OCI-LY1 (cell line): ENCODE results near the gene GLDC.

Experiments used
- H2AFZ ChIP-seq: fragments of 200-600 bp; sonication (generic), shearing (Covaris generic); 2 replicates; pipeline ENCODE4 v1.6.0; 2014; ENCODE audit warnings: antibody characterized with exemption, mild to moderate bottlenecking, low read length
- H3F3A ChIP-seq: fragments of 200-600 bp; sonication (generic), shearing (Covaris generic); 2 replicates; pipeline ENCODE4 v1.6.0; 2014; ENCODE audit warnings: mild to moderate bottlenecking, antibody characterized with exemption, low read length, moderate library complexity; ENCODE audit not compliant: insufficient read depth
- H3K27ac ChIP-seq: fragments of 200-600 bp; sonication (generic); 2 replicates; pipeline ENCODE4 v1.5.1; 2014; ENCODE audit warnings: low read length, mixed run types, mild to moderate bottlenecking, low read depth; ENCODE audit not compliant: poor library complexity, severe bottlenecking
- H3K27me3 ChIP-seq: fragments of 200-600 bp; sonication (generic); 2 replicates; pipeline ENCODE4 v1.6.0; 2014; ENCODE audit warnings: antibody characterized with exemption, mild to moderate bottlenecking, low read length, moderate library complexity; ENCODE audit not compliant: insufficient read depth
- H3K36me3 ChIP-seq: fragments of 200-600 bp; sonication (generic); 2 replicates; pipeline ENCODE4 v1.6.1; 2014; ENCODE audit warnings: mild to moderate bottlenecking, antibody characterized with exemption, low read length, moderate library complexity, mixed read lengths; ENCODE audit not compliant: insufficient read depth
- H3K4me1 ChIP-seq: fragments of 200-600 bp; sonication (generic); 2 replicates; pipeline ENCODE4 v1.5.1; 2014; ENCODE audit warnings: mild to moderate bottlenecking, low read length, moderate library complexity; ENCODE audit not compliant: insufficient read depth, severe bottlenecking
- H3K4me2 ChIP-seq: fragments of 200-600 bp; sonication (generic), shearing (Covaris generic); 2 replicates; pipeline ENCODE4 v1.6.1; 2014; ENCODE audit warnings: low read length
- H3K4me3 ChIP-seq: fragments of 200-600 bp; sonication (generic); 2 replicates; pipeline ENCODE4 v1.5.1; 2014; ENCODE audit warnings: low read length, low read depth, mild to moderate bottlenecking, mixed read lengths; ENCODE audit not compliant: poor library complexity, severe bottlenecking
- H3K79me2 ChIP-seq: fragments of 200-600 bp; shearing (Covaris generic); 2 replicates; pipeline ENCODE4 v1.6.1; 2016; ENCODE audit warnings: mixed run types, low read length, mixed read lengths; ENCODE audit not compliant: insufficient read depth
- H3K9ac ChIP-seq: fragments of 200-600 bp; sonication (generic), shearing (Covaris generic); 2 replicates; pipeline ENCODE4 v1.6.1; 2014; ENCODE audit warnings: mild to moderate bottlenecking, low read length, mixed read lengths
- H3K9me2 ChIP-seq: fragments of 200-600 bp; sonication (generic), shearing (Covaris generic); 2 replicates; pipeline ENCODE4 v1.6.1; 2014; ENCODE audit warnings: low read depth, mild to moderate bottlenecking, low read length, mixed read lengths
- H3K9me3 ChIP-seq: fragments of 200-600 bp; shearing (Covaris generic); 2 replicates; pipeline ENCODE4 v1.6.1; 2014; ENCODE audit warnings: low read length, mixed read lengths
- H4K20me1 ChIP-seq: fragments of 200-600 bp; sonication (generic), shearing (Covaris generic); 2 replicates; pipeline ENCODE4 v1.6.0; 2016; ENCODE audit warnings: mild to moderate bottlenecking, low read length; ENCODE audit not compliant: insufficient read depth
- CTCF ChIP-seq: fragments of 200-600 bp; sonication (generic), shearing (Covaris generic); IDR thresholded peaks from 2 replicates; pipeline ENCODE4 v1.5.1; 2017; ENCODE audit warnings: mild to moderate bottlenecking, antibody characterized with exemption, low read length, moderate library complexity, mixed read lengths
- EZH2 ChIP-seq: fragments of 200-600 bp; sonication (generic), shearing (Covaris generic); IDR thresholded peaks from 2 replicates; pipeline ENCODE4 v1.8.0; 2017; ENCODE audit warnings: borderline replicate concordance, mixed run types, mild to moderate bottlenecking, antibody characterized with exemption, low read length, moderate library complexity, mixed read lengths

The GLDC gene

GRCh38 chr9:6566409-6567139 is 79.0 kb downstream of the GLDC start:
- Histone ChIP-seq H3K9me3 (no peaks in the 10 kb centered on the region), H3K27ac (no peak overlapping the region), H3K27me3 (no peaks in the 10 kb centered on the region), H3K4me3 (no peak overlapping the region), H3K79me2 (no peaks in the 10 kb centered on the region), H2AFZ (no peak overlapping the region), H3K36me3 (no peaks in the 10 kb centered on the region), H3K4me1 (no peaks in the 10 kb centered on the region), H3K4me2 (no peak overlapping the region), H3K9ac (no peak overlapping the region), H4K20me1 (no peaks in the 10 kb centered on the region), H3F3A (no peaks in the 10 kb centered on the region), H3K9me2 (no peaks in the 10 kb centered on the region)
- no peak for TF ChIP-seq EZH2
- no peak for TF ChIP-seq CTCF

- no peaks in the 10 kb centered on the region for H3K36me3 ChIP-seq
- no peaks in the 10 kb centered on the region for H3K79me2 ChIP-seq
- TF ChIP-seq EZH2 (no peak), CTCF (no peak)
- no peaks in the 10 kb centered on the region for H3K27me3 ChIP-seq
- H3K4me2 ChIP-seq = no peak overlapping the region
- H4K20me1 ChIP-seq = no peaks in the 10 kb centered on the region
- no peaks in the 10 kb centered on the region for H3K9me3 ChIP-seq
- H3K27ac ChIP-seq = no peak overlapping the region
- no peaks in the 10 kb centered on the region for H3K9me2 ChIP-seq
- H2AFZ ChIP-seq = no peak overlapping the region
- no peak overlapping the region for H3K4me3 ChIP-seq
- H3K4me1 ChIP-seq = no peaks in the 10 kb centered on the region
- no peak overlapping the region for H3K9ac ChIP-seq
- no peaks in the 10 kb centered on the region for H3F3A ChIP-seq
Measured at GRCh38 chr9:6565312-6565711, 80.2 kb downstream of the GLDC start.

GRCh38 chr9:6564868-6565267 is 80.7 kb downstream of the GLDC start:
- H3K9me3 ChIP-seq = no peaks in the 10 kb centered on the region
- H3K9ac ChIP-seq = no peak overlapping the region
- no peaks in the 10 kb centered on the region for H3K9me2 ChIP-seq
- H3K27ac ChIP-seq = no peak overlapping the region
- H4K20me1 ChIP-seq = no peaks in the 10 kb centered on the region
- no peaks in the 10 kb centered on the region for H3K36me3 ChIP-seq
- H2AFZ ChIP-seq = no peak overlapping the region
- H3K4me3 ChIP-seq = no peak overlapping the region
- no peak for TF ChIP-seq EZH2
- TF ChIP-seq CTCF = no peak
- H3K4me1 ChIP-seq = no peaks in the 10 kb centered on the region
- no peak overlapping the region for H3K4me2 ChIP-seq
- no peaks in the 10 kb centered on the region for H3K27me3 ChIP-seq
- no peaks in the 10 kb centered on the region for H3K79me2 ChIP-seq
- no peaks in the 10 kb centered on the region for H3F3A ChIP-seq
